Kidney capillary endothelial cell (primary cell): ENCODE measurements around the gene GPR68.
"Not testable (repeated sequence)": the region's sequence is repeated elsewhere in the genome, so short reads cannot be mapped to it uniquely, and the experiment has no call there.

Source experiments
- DNase-seq: peaks from one replicate; pipeline ENCODE4 v3.0.0-alpha.2; 2018; ENCODE audit warnings: low spot score

GPR68 gene

GRCh38 chr14:91190853-91191252 is 53.7 kb downstream of the GPR68 start:
- DNase-seq = no peak

DNA sequence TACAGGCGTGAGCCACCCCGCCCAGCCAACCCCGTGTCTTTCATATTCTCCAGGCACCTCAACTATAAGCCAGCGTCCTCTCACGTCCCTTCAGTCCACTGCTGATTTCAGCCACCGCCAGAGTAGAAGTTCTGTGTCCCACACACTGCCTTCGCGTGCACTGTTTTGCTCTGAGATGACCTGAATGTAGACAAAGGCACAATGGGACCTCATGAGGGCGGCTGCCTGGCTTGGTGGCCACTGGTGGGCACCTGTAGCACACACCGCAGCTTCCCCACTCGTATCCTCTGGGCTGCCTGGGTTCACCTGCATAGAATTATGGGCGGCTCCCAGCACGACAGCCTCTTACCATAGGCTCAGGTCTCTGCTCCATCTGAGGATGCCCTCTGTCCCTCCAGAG is 57.2 kb downstream of the GPR68 start:
- no peak for DNase-seq

- DNase-seq = peak; percentile 65
Observed at GRCh38 chr14:91186515-91187066, 57.9 kb downstream of the GPR68 start.

DNA sequence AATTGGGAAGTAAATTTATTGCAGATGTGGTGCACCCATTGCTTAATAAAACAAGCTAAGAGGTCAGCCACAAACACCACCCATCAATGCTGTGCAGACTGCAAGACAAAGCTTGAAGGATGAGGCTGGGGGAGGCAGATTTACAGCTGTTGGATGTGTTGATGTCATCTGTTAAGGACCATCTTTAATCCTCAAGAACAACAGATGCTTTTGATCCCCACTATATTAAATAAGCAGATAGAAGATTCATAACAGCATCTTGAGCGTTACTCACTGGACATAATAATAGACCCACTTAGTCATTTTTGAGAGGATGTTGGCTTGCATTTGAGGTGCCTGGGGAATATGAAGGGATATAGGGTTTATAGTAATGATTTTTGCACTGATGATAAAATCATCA is 58.8 kb downstream of the GPR68 start:
- peak; percentile 43 for DNase-seq

- DNase-seq = no peak
Observed at GRCh38 chr14:91184559-91184958, 59.9 kb downstream of the GPR68 start.

- not testable (repeated sequence) for DNase-seq
Observed at GRCh38 chr14:91182753-91183152, 61.8 kb downstream of the GPR68 start.
